Brain pericyte (primary cell): ENCODE results near the gene NPTX2.

ENCODE experiments used
- DNase-seq: peaks from one replicate; pipeline ENCODE4 v3.0.0-alpha.2; 2012; ENCODE audit warnings: low read depth, low spot score

Gene NPTX2

DNA sequence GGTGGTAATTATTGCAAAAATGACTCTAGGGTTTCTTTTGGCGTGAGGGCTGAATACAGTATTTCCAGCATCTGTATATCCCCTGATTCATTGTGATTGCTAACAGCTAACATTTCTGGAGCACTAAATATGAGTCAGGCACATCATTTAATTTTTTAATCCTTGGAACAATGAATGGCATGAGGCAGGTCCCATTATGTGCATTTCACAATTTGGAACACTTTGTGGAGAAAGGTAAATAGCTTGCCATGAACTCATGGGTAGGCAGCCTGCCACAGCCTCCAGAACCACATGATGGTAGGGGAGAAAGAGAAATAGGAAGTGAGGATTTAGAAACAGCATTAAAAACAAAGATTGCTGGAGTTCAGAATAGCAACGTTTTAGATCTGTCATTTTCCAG is 1.7 kb downstream of the NPTX2 start:
- DNase-seq = no peak

GRCh38 chr7:98619450-98620321 is 2.6 kb downstream of the NPTX2 start:
- no peak for DNase-seq

GRCh38 chr7:98621573-98622482 is 4.7 kb downstream of the NPTX2 start:
- no peak for DNase-seq

DNA sequence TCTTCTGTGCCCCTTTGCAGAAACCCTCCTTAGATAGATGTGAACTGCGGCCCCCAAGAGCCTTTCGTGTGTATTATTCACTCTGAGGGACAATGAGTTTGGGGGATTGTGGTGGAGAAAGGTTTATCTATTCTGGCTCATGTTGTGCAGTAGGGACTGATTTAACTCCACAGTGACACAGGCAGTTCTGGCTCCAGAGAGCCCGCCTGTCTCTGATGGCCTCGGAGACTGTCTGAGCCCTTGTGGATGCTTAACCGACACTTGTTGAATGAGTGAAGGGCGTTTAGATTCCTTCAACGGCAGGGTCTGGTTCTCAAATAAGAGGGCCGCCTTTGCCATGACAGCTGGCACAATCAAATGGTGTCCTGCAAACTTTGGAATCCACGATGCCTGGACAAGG is 5.8 kb downstream of the NPTX2 start:
- DNase-seq = no peak

DNA sequence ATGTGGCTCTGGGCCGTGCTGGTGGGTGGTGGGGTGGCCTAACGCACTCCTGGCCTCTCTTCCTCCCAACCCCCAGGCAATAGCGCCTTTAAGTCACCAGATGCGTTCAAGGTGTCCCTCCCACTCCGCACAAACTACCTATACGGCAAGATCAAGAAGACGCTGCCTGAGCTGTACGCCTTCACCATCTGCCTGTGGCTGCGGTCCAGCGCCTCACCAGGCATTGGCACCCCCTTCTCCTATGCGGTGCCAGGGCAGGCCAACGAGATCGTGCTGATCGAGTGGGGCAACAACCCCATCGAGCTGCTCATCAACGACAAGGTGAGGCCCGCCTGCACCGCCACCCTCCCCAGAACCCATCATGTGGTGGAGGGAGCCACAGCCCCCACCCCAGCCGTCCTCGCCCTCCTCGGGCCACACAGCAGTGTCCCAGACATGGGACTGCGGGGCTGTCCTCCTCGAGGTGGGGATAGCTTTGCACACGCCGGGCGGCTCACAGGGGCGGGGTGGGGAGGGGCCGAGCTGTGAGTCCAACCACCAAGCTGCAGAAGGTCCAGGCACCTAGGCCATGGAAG is 7.8 kb downstream of the NPTX2 start:
- DNase-seq = no peak

- DNase-seq = no peak
These were observed 9.7 kb downstream of the NPTX2 start for GRCh38 chr7:98626460-98627412.

DNA sequence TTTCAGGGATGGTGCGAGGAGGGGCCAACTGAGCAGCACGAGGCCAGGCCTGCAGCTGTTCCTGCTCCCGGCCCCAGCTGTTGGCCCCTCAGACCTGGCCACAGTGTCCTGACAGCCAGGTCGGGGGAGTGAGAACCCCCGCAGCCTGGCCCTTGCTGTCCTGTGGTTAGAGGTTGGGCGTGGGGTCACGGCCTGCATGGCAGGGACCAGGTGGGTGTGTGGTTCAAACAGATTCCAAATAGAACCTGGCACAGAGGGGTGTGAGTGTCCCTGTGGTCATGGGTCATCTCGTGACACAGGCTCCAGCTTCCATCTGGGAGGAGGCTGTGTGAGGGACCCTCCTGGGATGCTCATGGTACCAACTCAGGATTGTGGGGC is 10.3 kb downstream of the NPTX2 start:
- DNase-seq = no peak

- no peak for DNase-seq
These were observed 11.3 kb downstream of the NPTX2 start for GRCh38 chr7:98628418-98628817.

- DNase-seq = no peak
These were observed 11.9 kb downstream of the NPTX2 start for GRCh38 chr7:98629001-98629431.

DNA sequence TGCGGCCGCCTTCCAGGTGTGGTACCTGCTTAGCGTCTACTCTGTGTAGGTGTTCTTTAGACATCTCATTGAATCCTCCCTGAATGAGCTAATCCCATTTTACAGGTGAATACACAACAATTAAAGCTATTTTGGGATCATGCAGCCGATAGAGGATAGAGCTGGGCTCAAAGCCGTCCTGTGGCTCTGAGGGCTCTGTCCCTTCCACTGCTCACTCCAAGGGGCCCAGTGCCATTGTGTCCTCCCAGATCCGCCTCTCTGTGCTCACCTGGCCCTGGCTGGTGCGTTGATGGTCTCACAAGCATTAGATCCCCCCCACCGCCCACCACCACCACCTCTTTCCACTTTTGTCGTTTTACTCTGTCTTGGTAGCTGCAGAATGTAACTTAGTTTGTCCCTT is 13.1 kb downstream of the NPTX2 start:
- DNase-seq = no peak

GRCh38 chr7:98630770-98631169 is 13.7 kb downstream of the NPTX2 start:
- DNase-seq = no peak

DNA sequence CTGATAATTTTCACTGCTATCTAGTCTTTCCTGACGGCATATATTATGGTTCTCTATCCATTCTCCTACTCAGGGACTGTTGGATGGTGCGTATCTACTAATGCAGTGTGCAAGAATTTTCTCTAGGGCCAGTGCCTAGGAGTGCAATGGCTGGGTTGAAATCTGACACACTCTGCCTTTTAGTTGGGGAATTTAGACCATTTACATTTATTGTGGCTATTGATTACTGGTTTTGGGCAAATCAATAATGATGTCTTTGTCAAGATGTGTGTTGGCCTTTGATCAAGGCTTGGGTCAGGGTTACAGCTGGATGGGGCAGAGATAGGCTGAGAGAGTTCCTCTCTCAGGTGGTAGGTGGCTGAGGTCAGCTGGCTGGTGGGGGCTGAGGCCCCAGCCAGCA is 21.8 kb downstream of the NPTX2 start:
- DNase-seq = no peak

DNA sequence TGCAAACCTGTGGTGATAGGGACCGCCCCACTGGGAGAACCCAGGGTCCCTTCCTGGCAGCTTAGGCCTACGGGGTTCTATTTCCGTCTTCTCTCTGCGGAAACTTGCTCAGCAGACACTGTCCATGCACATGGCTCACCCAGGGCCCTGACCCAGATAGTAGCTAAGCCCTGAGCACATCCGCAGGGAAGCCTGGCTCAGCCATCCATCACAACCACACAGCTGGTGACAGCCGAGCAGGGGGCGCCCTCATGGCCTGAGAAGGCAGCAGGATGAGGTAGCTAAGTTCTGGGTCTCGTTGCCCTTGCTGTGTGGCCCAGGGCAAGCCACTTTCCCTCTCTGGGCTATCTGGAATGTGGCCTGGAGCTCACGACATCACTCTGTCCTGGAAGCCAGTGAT is 23.3 kb downstream of the NPTX2 start:
- no peak for DNase-seq

GRCh38 chr7:98641646-98642500 is 24.8 kb downstream of the NPTX2 start:
- no peak for DNase-seq

DNA sequence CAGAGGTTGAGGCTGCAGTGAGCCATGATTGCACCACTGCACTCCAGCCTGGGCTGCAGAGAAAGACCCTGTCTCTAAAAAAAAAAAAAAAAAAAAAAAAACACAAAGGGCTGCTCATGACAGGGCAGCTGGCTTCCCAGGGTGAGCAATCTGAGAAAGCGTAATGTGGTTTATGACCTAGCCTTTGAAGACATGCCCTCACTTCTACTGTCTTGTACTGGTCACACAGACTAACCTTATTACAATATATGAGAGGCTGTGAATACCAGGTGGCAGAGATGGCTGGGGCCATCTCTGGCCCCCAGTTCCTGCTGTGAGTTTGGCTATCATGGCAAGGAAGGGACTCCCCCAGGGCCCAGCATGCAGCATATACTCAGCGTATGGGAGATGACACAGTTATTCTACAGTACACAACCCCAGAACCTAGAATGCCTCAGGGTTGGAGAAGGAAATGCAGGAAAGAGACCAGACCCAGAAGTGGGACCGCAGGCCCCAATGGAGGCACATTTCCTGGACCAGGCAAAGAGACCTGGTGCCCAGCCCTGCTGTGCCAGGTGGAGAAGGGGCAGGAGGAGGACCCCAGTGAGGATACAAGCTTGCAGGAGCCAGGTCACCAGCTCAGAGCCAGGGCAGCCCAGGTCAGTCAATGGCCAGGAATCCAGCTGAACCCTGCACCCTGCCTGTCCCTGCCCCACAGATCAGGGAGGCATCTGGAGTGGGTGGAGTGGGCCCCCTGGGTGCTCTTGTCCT is 26.3 kb downstream of the NPTX2 start:
- no peak for DNase-seq

GRCh38 chr7:98646465-98646864 is 29.4 kb downstream of the NPTX2 start:
- DNase-seq = no peak

GRCh38 chr7:98647326-98647725 is 30.2 kb downstream of the NPTX2 start:
- no peak for DNase-seq

GRCh38 chr7:98651760-98652159 is 34.7 kb downstream of the NPTX2 start:
- no peak for DNase-seq

- DNase-seq = no peak
These were observed 36.7 kb downstream of the NPTX2 start for GRCh38 chr7:98653601-98654310.
